Measurements from ENCODE around the gene EP400.

- TF ChIP-seq CTCF (IDR thresholded peaks at IDR 0.05) (no peak), ZFX (IDR thresholded peaks at IDR 0.05; ENCODE audit: borderline replicate concordance) (no peak)
Measured at GRCh38 chr12:132027636-132028035, 77.9 kb downstream of the EP400 start.
